GM12875 (cell line): ENCODE results near the gene PATJ.

ENCODE experiments used
- H3K4me3 ChIP-seq: one replicate; pipeline ENCODE4 v1.5.1; 2011; ENCODE audit warnings: low read depth, low read length, control low read depth
- CTCF ChIP-seq: IDR thresholded peaks from 2 replicates; pipeline ENCODE4 v1.5.1; 2011; ENCODE audit warnings: low read depth, mild to moderate bottlenecking, control low read depth, inconsistent platforms, low read length, moderate library complexity, borderline replicate concordance; ENCODE audit not compliant: insufficient read depth

Gene PATJ

GRCh38 chr1:61951731-61952580, 209.7 kb downstream of the PATJ start:
- no peak for TF ChIP-seq CTCF
- no peak overlapping the region for H3K4me3 ChIP-seq

DNA sequence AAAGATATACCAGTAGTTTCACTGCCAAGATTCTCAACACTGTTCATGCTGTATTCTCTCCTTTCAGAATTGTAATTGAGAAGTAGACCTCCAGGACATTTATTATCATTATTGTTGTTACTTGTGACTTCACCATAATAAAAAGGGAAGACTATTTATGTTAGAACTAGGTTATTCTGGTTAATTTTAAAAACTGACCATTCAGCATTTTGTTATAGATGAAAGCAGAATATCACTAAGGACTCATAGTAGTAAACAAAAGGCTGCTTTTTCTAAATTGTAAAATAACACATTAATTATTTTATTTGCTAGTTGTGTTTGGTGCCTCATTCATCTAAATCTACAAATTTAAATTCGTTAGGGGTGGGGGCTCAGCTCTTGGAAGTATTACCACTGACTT, 210.4 kb downstream of the PATJ start:
- TF ChIP-seq CTCF: no peak
- no peak overlapping the region for H3K4me3 ChIP-seq

- no peak overlapping the region for H3K4me3 ChIP-seq
- TF ChIP-seq CTCF: no peak
These were observed 211.0 kb downstream of the PATJ start for GRCh38 chr1:61953076-61953789.

GRCh38 chr1:61953790-61954150, 211.5 kb downstream of the PATJ start:
- no peak overlapping the region for H3K4me3 ChIP-seq
- no peak for TF ChIP-seq CTCF

- no peak overlapping the region for H3K4me3 ChIP-seq
- TF ChIP-seq CTCF: no peak
These were observed 213.0 kb downstream of the PATJ start for GRCh38 chr1:61955261-61955660.

DNA sequence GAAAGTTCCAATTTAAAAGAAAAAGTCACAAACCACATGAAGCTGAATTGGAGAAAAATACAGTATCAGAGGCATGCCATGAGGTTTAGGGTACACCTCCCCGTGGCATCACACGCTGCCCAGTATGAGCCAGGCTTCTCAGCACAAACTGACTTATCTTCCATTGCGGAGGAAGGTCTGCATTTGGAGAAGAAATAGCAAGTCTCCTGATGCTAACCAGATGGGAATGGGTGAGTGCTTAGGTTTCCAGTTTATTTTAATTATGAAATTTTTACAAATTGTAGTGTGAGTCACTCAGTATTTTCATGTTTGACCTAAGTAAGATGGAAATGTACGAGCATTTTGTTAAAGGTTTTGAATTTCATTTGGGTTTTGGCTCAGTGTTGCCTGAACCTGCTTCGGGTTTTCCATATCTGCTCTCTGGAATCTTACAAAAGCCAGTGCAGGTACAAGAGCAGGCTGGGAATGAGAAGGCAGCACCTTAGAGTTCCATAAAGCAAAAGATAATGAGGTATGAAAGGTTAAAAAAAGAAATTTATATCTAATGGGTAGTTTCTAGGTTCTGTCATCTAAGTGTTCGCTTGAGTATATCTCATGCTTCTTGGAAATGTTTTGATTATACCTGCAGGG, 213.9 kb downstream of the PATJ start:
- no peak overlapping the region for H3K4me3 ChIP-seq
- TF ChIP-seq CTCF: no peak
